Body of pancreas (tissue), 4 donors: ENCODE data around the gene CACNG6. TPM values are rescaled to one million over a fixed set of nuclear protein-coding genes. Genes with fewer than 3 reads are reported as not detected.

Source experiments
- ATAC-seq: fragments of 150-250 bp; one replicate; pipeline ENCODE4 v1.9.1; 2016
- DNase-seq, 4 donors: peaks; one replicate each; pipeline ENCODE4 v3.0.0-alpha.2; 2019
- H3K27ac ChIP-seq, 4 donors: fragments of 200-600 bp; sonication (generic); 1 replicate in 3 of 4; 2 replicates in 1 of 4; pipeline versions ENCODE4 v1.5.1 to v1.6.1; 2016 to 2019; ENCODE audit warnings: mild to moderate bottlenecking in 1 of 4, mixed read lengths in 1 of 4, moderate library complexity in 1 of 4
- H3K27me3 ChIP-seq, 2 donors: fragments of 200-600 bp; sonication (generic); one replicate each; pipeline ENCODE4 v1.6.0; 2016; ENCODE audit warnings: mild to moderate bottlenecking in 1 of 2
- H3K36me3 ChIP-seq, 2 donors: fragments of 200-600 bp; sonication (generic); replicated peaks in 1 of 2; 2 replicates each; pipeline ENCODE4 v1.5.1; 2016; ENCODE audit warnings: low read depth in 2 of 2; ENCODE audit not compliant: insufficient read depth in 1 of 2
- H3K4me1 ChIP-seq: fragments of 200-600 bp; sonication (generic); one replicate; pipeline ENCODE4 v1.6.0; 2016
- H3K4me3 ChIP-seq, 2 donors: fragments of 200-600 bp; sonication (generic); 1 replicate in 1 of 2; 2 replicates in 1 of 2; pipeline ENCODE4 v1.5.1; 2016 to 2019
- H3K9me3 ChIP-seq, 3 donors: fragments of 200-600 bp; sonication (generic); 1 replicate in 2 of 3; 2 replicates in 1 of 3; pipeline ENCODE4 v1.5.1; 2016
- CTCF ChIP-seq, 7 experiments: fragments of 450-650 bp in 4 of 7; fragments of 200-600 bp in 3 of 7; sonication (generic) in 3 of 7; IDR thresholded peaks; one replicate each; pipeline ENCODE4 v1.5.1; 2016 to 2019; ENCODE audit warnings: antibody characterized with exemption in 7 of 7
- POLR2A ChIP-seq, 3 donors: fragments of 450-650 bp; IDR thresholded peaks; one replicate each; pipeline ENCODE4 v1.6.1; 2016; ENCODE audit warnings: antibody characterized with exemption in 3 of 3, mild to moderate bottlenecking in 2 of 3
- WGBS, 2 donors: methylation state at CpG; one replicate each; pipeline ENCODE4 v1.1.5; 2017; 5-methylcytosine and 5-hydroxymethylcytosine counted together
- intact Hi-C: fragments of 100-400 bp; cut with DNase I; formaldehyde crosslinking; loops from one replicate; pipeline ENCODE4 v1.15.1; 2023
- total RNA-seq, 2 donors: library from RNA; depleted of rRNA; stranded (reverse); fragments of >200 nt; gene quantifications; one replicate each; pipeline ENCODE4 v1.1.0, GENCODE V29; 2016

CACNG6 gene
- not detected for total RNA-seq

- Histone ChIP-seq H3K27me3 (peaks cover 0 to 19% of the 10 kb centered on the region in 2 donors), H3K27ac (no peak within 1 kb of the TSS), H3K9me3 (no peaks in the 10 kb centered on the region), H3K4me1 (peaks cover 6% of the 10 kb centered on the region), H3K4me3 (peak within 1 kb of the TSS in 1 of 2 donors; percentile 17), H3K36me3 (no peaks in the 10 kb centered on the region)
- TF ChIP-seq POLR2A (IDR thresholded peaks at IDR 0.05) (no peak), CTCF (IDR thresholded peaks at IDR 0.05) (no peak)
- DNase-seq (peak in 1 of 4 donors; percentile 21), ATAC-seq (no peak)
- 4 to 16% methylated on average over 22 to 59 of the region's 66 CpGs for WGBS, 2 donors
- intact Hi-C loops: no loop called here
These were observed at the start of gene CACNG6 for GRCh38 chr19:53991224-53992113. TSS of gene CACNG6 (plus strand) at chr19:53991637. CDS start at chr19:53992878, 1,241 bp downstream.

- intact Hi-C loops: no loop called here
These were observed 49.2 kb upstream of the CACNG6 start for GRCh38 chr19:53942001-53942786.

GRCh38 chr19:53944416-53944815 is 47.0 kb upstream of the CACNG6 start:
- intact Hi-C loops: no loop called here
- 50 to 67% methylated on average over 4 of the region's 4 CpGs for WGBS, 2 donors
- no peak overlapping the region for H3K4me3 ChIP-seq
- H3K27me3 ChIP-seq: peaks cover 0 to 11% of the 10 kb centered on the region in 2 donors
- no peaks in the 10 kb centered on the region for H3K36me3 ChIP-seq
- no peaks in the 10 kb centered on the region for H3K9me3 ChIP-seq
- H3K4me1 ChIP-seq: no peaks in the 10 kb centered on the region
- TF ChIP-seq POLR2A (IDR thresholded peaks at IDR 0.05): no peak
- ATAC-seq (no peak), DNase-seq (no peak)
- H3K27ac ChIP-seq: no peak overlapping the region

More at GRCh38 chr19:53942001-53942786, 49.2 kb upstream of the CACNG6 start:
- TF ChIP-seq POLR2A (IDR thresholded peaks at IDR 0.05) (no peak), CTCF (IDR thresholded peaks at IDR 0.05) (no peak)
- Histone ChIP-seq H3K27me3 (peaks cover 0 to 11% of the 10 kb centered on the region in 2 donors), H3K4me1 (no peaks in the 10 kb centered on the region), H3K36me3 (no peaks in the 10 kb centered on the region), H3K27ac (no peak overlapping the region), H3K9me3 (no peaks in the 10 kb centered on the region), H3K4me3 (no peak overlapping the region)
- DNase-seq (no peak), ATAC-seq (no peak)
- 2 to 4% methylated on average over 35 to 55 of the region's 55 CpGs for WGBS, 2 donors

GRCh38 chr19:53944933-53945332 is 46.5 kb upstream of the CACNG6 start:
- DNase-seq (no peak), ATAC-seq (no peak)
- WGBS, 2 donors: 55 to 67% methylated on average over 3 to 4 of the region's 4 CpGs
- intact Hi-C loops: no loop called here
- Histone ChIP-seq H3K4me3 (no peak overlapping the region), H3K9me3 (no peaks in the 10 kb centered on the region), H3K4me1 (no peaks in the 10 kb centered on the region), H3K36me3 (no peaks in the 10 kb centered on the region), H3K27ac (no peak overlapping the region), H3K27me3 (peaks cover 0 to 11% of the 10 kb centered on the region in 2 donors)
- no peak for TF ChIP-seq POLR2A (IDR thresholded peaks at IDR 0.05)
- TF ChIP-seq CTCF (IDR thresholded peaks at IDR 0.05): no peak

GRCh38 chr19:53945441-53945840 is 46.0 kb upstream of the CACNG6 start:
- whole genome bisulfite sequencing, 2 donors: 28 to 35% methylated on average over 9 of the region's 9 CpGs
- Histone ChIP-seq H3K4me3 (no peak overlapping the region), H3K4me1 (no peaks in the 10 kb centered on the region), H3K9me3 (no peaks in the 10 kb centered on the region), H3K27me3 (peaks cover 0 to 11% of the 10 kb centered on the region in 2 donors), H3K36me3 (no peaks in the 10 kb centered on the region), H3K27ac (no peak overlapping the region)
- DNase-seq (no peak), ATAC-seq (no peak)
- intact Hi-C loops: no loop called here
- TF ChIP-seq POLR2A (IDR thresholded peaks at IDR 0.05) (no peak), CTCF (IDR thresholded peaks at IDR 0.05) (no peak)
